ENCODE measurements around the gene HGS. TPM values are rescaled to one million over a fixed set of nuclear protein-coding genes. Genes with fewer than 3 reads are reported as not detected.
A peak's percentile ranks its signal among the peaks of the same experiment; 100 is the strongest.

Gene HGS
- total RNA-seq, 1 donor from 2014 or later = 109 TPM

DNA sequence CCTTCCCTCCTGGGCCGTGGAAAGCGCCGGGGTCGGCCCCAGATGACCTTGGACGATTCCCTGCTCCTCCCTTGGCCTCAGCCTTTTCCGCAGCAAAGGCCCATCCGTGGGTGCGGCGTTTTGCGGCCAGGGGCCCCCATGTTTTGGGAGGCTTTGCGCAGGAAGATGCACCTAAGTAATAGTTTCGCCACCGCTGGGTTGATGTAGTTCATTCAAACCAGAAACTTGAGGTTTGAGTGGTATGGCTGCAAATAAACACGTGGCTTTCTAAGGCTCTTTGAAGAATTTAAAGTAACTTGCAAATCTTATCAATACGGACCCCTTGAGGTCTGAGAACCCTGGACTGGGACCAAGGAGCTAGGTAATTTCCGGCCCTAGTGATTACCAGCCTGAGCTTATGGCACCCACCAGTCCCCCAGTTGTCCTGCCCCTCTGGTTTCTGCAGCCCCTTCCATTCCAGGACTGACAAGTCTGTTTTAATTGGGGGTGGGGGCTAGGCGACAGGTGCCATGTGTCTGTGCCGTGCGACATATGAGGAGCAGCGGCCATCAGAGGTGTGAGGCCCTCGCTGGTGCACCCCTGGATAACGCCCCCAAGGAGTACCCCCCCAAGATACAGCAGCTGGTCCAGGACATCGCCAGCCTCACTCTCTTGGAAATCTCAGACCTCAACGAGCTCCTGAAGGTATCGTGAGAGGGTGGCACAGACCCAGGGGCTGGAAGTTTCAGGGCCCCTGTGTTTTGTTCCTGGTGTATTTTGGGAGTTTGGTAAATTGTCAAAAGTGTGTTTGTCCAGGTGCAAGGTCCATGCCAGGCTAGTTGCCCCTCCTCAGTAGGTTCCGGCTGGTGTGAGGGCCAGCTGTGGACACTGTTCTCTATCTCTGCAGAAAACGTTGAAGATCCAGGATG lies 20.2 kb downstream of the HGS start:
- no peak for DNase-seq (ENCODE audit: low spot score)

DNA sequence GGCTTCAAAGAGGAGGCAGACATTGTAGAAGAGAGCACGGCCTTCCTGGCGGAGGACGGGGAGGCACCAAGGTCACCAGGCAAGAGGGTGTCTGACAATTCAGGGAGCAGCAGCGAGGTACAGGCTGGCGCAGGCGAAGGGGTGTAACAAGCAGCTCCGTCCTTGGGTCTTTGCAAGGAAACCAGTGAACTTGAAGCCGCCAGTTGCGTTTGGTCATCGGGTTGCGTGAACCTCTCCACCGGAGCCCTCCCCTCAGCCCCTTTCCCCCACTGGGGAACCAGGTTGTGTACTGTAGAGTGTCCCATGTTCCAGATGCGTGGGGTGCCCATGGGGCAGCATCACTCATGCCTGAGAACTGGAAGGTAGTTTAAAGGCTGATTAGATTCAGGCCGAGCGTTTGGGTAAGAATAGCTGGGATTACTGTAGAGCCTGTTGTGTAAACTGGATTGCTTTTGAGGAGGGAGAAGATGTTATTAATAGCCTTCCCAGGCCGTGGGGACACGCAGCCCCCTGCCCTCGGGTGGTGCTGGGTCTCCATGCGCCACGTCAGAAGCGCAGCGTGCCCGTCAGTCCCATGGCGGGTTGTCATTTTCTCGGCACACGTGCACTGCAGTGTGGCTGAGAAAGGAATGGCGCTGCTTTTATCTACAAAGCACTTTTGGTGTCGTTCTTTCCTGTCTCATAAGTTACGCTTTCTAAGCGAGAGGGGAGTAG lies 21.9 kb downstream of the HGS start:
- no peak for DNase-seq (ENCODE audit: low spot score)

DNA sequence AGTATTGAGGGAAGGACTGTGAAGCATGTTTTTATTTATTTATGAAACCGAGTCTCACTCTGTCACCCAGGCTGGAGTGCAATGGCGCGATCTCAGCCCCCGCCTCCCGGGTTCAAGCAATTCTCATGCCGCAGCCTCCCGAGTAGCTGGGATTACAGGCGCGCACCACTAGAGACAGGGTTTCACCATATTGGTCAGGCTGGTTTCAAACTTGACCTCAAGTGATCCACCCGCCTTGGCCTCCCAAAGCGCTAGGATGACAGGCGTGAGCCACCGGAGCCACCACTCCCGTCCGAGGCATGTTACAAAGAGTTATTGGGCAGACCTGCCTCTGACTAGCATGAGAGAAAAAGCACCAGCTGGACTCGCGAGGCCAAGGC lies 22.4 kb downstream of the HGS start:
- no peak for DNase-seq (ENCODE audit: low spot score)

DNA sequence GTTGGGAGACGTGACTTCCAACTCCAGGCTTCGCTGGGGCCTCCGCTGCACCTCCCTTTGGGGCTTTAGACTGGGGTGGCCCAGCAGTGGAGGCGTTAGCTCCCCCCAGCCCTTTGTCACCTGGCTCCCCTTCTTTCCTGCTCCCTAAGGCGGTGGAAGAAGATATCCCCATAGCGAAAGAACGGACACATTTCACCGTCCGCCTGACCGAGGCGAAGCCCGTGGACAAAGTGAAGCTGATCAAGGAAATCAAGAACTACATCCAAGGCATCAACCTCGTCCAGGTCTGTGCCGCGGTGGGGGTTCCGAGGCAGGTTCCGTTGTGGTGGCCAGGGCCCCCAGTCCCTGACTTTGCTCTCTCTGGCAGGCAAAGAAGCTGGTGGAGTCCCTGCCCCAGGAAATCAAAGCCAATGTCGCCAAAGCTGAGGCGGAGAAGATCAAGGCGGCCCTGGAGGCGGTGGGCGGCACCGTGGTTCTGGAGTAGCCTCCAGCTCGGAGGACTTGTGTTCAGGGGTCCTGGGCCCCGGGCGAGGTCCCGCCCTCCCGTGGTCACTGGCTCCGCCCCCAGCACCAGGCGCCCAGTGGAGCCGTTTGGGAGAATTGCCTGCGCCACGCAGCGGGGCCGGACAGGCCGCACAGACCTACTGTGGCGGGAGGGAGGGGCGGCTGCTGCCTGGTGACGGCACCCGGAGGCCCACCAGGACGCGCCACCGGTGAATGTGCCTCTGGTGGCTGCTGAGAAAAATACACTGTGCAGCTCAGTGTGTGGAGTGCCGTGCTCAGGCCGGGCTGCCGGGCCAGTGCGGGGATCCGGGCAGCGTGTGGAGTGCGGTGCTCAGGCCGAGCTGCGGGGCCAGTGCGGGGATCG lies 23.2 kb downstream of the HGS start:
- no peak for DNase-seq (ENCODE audit: low spot score)

DNA sequence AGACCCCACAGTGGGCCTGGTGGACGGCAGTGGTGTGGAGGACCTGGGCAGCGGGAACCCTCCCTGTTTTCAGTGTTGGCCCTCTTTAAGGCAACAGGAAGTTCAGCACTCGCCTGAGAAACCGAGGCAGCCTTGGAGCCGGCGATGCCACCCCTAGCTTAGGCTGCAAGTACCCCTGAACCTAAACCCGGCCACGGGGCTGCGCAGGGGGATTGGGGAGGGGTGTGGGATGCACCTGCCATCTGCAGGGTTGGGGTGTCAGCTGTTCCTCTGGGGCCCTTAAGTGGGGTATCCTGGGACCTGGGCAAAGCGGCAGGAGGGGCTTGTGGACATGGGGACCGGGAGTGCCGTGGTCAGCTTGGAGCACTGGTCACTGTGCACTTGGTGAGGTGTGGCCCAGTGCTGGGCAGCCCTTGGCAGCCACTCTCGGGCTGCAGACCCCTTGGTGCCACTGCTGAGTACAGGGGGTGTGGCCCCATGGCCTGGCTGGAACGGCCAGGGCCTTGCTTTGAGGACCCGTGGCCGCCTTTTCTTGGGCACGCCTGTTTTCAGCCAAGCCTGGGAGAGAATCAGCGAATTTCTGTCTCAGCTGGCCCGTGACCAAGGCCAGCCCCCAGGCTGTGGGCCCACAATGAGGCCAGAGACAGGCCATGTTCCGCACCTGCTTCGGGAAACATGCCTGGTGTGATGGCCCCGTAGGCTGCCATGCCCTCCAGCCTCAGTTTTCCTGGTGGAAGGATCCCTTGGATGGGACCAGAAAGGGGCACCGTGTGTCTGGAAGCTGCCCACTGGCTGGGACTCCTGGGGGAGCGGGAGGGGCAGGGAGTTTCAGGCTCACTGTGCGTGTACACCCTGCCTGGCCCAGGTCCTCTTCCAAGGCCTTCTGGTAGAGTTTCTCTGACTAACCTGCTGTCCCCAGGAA lies 24.2 kb downstream of the HGS start:
- DNase-seq (ENCODE audit: low spot score) = no peak

DNA sequence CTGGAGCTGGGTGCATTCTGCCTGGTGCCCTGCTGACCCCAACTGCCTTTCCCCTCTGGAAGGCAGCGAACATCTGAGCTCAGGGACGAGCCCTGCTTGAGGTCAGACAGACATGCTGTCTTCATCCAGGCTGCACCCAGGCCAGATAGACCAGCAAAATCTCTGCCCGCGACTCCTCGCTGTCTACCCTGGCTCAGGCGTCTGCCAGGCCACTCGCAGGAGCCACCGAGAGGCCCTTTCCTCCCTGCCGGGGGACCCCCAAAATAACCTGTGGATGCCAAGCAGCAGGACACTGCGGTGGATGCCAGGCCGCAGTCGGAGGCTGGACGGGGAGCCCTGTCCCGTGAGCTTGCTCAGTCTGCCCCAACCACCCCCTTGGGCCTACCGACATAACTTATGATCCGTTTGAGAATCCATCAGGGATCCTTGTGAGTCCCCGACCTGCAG lies 25.0 kb downstream of the HGS start:
- no peak for DNase-seq (ENCODE audit: low spot score)

DNA sequence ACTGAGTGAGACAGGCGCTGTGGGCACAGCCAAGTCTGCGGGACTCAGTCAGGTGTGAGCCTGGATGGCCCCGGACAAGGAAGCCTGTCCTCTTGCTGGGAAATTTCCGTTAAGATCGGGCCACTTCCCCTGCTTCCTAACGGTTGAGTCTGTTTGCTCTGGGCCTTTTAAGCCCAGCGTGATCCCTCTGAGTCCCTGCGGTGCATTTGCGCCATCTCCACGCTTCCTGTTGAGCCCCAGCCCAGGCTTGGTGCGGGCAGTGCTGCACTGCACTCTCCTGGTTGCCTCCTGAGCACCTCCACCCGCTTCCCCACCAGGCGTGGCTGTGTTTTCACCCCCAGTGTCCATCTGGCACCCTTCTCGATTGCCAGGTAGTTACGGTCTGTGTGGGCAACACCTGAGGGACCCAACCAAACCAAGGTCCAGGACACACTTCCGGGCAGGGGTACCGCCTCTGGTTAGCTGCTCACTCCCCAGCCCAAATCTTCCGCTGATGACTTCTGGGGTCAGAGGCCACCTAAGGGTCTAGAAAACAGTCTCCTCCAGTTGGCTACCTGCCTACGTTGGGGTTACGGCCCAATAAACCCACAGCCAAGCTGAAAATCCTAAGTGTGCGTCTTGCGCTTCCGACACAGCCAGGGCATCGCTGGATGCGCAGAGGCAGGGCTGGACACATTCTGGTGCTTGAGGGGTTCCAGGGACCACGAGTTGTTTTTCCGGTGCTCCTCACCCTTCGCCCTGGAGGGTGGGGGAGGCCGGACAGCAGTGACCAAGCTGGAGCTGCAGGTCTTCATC lies 26.9 kb downstream of the HGS start:
- no peak for DNase-seq (ENCODE audit: low spot score)

DNA sequence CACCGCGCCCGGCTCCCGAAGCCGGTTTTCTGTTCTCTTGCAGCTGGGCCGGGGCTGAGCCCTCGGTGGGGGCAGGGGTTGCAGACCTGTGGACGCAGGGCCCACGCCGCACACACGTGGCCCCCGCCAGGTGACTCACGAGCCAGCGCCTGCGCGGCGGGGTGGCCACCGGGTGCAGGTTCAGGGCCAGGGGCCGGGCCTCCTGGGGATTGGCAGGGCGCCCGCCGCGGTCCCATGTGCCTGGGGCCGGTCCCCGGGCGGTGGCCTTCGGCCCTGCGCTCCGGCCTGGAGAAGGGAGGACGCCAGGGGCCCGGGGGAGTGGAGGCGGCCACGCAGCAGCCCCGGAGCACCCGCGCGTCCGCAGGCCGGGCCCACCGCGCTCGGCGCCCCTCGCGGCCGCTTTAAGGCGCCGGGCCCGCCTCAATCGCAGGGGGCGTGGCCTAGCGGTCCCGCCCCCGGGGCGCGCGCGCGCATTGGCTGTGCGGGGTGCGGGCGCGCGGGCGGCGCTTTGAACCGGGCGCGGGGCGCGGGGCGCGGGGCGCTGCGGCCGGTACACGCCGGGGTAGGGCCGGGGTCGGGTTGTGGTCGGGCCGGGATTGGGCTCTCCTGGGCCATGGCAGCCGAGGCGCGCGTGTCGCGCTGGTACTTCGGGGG lies 28.1 kb downstream of the HGS start, which contains the start of gene SLC25A10:
TSS of gene SLC25A10 (plus strand) at position 471 of the 654 bp plus-strand sequence. CDS start at position 614, 143 bp downstream.
- DNase-seq (ENCODE audit: low spot score) = peak; percentile 93

DNA sequence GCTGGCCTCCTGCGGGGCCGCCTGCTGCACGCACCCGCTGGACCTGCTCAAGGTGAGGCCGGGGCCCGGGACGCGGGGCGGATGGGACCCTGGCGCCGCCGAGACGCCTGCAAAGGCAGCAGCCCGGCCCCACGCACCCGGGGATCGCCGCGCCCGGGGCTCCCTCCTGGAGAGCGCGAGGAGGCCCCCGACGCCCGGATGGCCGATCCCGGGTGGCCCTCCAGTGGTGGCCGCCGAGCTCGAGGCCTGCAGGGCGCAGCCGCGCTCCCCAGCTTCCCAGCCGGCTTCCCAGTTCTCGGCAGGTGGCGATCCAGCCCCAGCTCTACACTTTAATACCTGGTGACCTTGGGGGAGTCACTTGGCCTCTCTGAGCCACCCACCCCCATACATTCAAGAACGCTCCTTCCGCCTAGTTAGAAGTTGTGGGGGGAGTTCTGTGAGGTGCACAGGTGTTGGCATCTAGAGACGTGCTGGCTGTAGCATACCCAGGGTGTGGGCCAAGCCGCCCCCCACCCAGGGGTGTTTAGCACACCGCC lies 28.7 kb downstream of the HGS start:
- DNase-seq (ENCODE audit: low spot score) = no peak

DNA sequence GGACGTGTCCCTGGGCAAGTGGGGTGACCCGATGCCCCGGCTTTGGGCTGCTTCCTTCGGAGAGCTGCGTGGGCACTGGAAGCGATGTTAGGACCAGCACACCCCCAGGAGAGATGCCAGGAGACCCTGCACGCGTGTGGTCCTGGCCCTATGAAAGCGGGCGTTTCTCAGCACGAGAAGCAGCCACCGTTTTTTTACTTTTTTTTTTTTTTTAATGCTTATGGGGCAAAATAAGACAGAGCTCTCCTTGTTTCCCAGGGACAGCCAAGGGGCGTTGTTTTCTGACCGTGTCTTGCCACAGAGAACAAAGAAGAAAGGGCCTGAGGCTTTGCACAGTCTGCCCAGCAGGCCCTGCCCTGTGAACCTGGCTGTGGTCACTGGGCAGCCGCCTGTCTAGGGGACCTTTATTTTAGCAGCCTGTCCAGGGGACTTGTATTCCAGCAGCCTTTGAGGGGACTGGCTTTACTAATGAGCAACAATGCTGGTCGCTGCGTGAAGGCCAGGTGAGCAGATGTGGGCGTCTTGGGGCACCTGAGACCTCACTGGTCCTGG lies 29.3 kb downstream of the HGS start:
- no peak for DNase-seq (ENCODE audit: low spot score)

DNA sequence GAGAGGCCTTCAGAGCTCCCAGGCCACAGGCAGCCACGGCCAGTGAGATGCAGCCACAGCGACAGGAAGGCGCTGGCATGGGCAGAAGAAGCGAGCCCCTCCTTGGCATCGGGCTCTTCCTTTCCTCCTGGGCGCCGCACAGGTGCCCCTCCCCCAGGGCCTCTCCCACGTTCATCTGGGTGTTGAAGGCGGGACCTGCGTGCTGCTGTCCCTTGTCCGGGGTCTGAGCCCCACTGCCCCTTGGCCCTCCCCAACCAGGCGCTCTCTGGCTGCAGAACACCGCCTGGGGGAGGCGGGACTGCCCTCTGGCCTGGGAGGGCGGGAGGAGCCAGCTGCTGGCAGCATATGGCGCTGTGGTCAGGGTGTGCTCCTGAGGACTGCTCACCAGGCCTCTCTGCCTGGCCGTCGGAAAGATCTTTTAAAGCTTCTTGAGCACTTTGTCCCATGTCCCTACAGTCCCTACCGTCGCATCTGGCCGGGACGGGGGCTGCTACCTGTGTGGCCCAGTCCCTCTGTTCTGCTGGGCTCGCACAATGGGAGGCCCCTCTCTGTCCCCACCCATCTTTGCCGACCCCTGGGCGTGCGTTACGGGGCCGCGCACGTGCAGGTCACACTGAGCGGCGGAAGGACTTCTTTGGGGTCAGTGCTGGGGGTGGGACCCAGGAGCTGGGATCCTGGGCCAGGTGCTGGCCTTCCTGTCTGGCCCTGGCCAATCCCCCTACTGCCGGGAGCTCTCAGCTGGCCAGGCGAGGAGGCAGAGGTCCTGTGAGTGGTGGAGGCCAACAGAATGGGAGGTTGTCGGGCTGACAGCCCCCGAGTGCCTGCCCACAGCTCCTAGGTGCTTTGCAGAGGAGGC lies 30.0 kb downstream of the HGS start:
- DNase-seq (ENCODE audit: low spot score) = no peak

DNA sequence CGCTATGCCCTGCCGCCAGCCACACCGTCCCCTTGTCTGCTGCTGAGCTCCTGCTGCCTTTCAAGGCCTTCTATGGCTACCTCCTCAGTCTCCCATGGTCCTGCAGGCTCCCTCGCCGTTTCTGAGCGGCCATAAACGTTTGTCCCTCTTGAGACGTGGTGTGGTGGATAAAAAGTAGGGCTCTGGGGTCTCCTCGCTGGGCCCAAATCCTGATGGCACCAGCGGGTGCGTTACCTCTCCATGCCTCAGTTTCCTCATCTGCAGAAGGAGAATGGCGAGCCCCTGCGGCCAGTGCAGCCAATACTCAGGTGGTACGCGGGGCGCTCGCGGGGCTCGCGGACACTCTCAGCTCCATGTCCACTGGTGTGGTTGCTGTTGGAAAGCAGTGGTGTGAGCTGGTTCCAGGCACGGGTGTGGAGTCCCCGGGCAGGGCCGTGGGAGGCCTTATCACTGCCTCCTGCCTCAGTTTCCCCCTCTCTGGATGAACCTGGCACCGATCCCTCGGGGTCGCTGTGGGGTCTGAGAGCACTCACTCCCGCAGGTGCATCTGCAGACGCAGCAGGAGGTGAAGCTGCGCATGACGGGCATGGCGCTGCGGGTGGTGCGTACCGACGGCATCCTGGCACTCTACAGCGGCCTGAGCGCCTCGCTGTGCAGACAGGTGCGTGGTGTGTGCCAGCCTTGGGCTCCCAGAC lies 30.7 kb downstream of the HGS start:
- no peak for DNase-seq (ENCODE audit: low spot score)

DNA sequence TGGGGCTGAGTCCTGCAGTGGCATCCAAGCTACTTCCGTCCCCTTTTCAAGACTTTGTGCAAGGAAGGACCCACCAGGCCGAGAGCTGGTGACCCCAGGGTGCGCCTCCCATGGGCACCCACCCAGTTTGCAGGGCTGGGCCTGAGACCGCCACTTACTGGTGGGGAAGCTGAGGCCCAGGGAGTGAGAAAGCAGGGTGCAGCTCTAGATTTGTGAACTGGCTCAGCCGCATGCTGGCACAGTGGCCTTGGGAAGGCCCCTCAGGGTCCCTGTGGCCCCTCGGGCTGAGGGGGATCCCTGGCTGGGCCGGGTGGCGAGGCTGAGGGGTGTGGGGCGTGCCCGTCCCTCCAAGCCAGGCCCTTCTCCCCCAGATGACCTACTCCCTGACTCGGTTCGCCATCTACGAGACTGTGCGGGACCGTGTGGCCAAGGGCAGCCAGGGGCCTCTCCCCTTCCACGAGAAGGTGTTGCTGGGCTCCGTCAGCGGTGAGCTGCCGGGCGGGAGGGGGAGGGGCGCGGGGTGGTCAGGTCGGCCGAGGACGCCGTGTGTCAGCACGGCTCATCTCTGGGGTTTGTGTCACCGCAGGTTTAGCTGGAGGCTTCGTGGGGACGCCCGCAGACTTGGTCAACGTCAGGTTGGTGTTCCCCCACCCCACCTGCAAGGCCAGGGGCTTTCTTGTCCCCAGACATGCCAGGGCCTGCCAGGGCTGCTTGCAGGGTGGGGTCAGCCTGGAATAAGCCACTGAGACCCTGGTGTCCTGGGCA lies 31.5 kb downstream of the HGS start:
- no peak for DNase-seq (ENCODE audit: low spot score)

DNA sequence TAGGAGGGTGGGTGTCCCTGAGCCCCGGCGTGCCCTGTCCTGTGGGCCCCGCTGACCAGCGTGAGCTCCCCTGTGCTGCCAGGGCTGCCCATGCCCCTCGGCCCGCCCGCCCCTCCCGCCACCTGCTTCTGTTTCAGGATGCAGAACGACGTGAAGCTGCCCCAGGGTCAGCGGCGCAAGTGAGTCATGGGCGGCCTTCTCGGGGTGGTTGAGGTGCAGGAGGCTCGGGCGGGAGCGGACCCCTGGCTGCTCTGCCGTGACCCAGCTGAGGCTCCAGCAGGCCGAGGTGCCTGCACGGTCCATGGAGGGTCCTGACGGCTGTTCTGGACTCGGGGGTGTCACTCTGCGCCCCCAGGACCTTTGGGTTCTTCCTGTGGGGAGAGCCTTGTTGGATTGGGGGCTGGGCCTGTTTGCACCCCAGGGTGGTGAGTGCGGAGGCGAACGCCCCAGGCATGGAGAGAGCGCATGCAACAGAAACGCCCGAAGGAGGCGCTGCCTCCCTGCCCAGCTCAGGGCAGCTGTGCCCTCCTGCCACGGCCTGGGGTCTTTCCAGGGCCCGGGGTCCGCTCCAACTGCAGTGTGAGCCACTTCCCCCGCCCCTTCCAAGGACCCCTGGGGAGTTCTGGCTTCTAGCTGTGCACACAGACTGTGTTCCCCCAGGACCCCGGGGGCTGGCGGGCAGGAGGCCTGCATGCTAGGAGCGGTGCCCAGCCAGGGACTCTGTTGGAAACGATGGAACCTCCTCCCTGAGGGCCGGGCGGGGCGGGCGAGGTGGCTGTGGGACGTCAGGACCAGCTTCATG lies 32.3 kb downstream of the HGS start:
- DNase-seq (ENCODE audit: low spot score) = no peak

DNA sequence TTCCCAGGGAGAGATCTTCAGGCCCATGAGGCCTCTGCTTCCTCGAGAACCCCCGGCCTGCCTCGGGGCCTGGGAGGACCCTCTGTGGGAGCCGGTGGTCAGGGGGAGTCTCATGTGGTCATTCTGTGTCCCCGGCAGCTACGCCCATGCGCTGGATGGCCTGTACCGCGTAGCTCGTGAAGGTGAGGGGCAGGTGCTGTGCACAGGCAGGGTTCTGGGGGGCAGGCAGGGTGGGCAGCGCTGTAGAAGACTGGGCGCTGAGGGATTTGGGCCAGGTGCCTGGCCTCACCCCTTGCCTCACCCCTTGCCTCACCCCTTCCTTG lies 32.8 kb downstream of the HGS start:
- no peak for DNase-seq (ENCODE audit: low spot score)

Measured in mesenteric fat pad (tissue), 1 donor.